ENCODE results near the gene MRPL10.

- TF ChIP-seq CTCF (IDR thresholded peaks at IDR 0.05 in 8 of 11, conservative IDR thresholded peaks at IDR 0.05 in 3 of 11) (no peak), POLR2A (IDR thresholded peaks at IDR 0.05) (no peak), POLR2AphosphoS5 (IDR thresholded peaks at IDR 0.05) (no peak)
Measured at GRCh38 chr17:47869114-47869513, 37.8 kb upstream of the MRPL10 start.
